ENCODE measurements around the gene OR10A3.

Gene OR10A3

DNA sequence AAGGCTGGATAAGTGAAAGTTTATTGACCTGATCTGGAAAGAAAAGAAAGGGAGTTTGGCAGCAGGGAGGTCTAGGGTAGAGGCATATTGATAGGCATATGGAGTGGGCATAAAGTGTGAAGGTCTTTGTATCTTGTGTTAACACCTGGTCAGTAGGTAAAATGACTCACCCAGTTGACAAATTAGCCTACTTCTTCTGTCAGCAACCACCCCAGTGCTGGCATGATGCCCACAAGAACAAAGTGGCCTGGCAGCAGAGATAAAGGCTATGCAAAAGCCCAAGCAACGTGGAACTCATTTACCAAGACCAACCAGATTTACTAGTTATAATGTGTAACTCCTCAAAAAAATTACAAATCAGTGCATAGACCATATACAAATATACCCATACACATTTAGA lies 4.9 kb downstream of the OR10A3 start:
- no peak for DNase-seq (ENCODE audit: low read depth)

DNA sequence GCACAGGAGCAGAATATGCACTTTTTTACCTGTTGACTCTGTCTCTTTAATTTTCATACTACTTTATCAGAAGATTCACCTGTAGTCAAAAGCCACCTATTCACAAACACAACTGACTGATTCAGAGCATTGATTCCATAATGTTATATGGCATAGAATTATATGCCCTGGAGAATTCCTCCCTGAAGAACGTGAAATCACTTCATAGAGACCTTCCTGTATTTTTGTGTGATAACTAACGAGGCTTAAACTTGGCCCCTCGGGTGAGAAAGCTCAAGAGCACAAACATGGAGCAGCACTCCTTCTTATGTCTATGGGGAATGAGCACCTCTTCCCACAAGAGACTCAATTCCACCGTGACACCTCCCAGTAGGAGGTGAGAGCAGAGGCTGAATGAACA lies 10.3 kb downstream of the OR10A3 start, which contains the start of gene OR10A6:
OR10A6 (minus strand) TSS at position 101 of the 400 bp plus-strand sequence. CDS start 2,606 bp downstream, outside the sequence.
- no peak for DNase-seq (ENCODE audit: low read depth)

DNA sequence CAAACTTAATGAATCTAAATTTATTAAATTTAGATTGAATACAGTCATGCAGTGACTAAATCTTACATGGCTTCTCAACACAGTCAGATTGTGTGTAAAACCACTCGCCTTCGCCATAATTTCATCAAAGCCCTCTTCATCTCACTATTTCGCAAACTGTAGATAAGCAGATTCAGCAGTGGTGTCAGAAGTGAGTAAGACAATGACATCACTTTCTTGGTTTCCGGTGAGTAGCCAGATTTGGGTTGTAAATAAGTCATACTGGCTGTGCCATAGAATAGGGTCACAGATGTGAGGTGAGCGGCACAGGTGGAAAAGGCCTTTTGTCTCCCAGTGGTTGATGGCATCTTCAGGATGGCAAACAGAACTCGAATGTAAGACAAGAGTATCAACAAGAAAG lies 13.9 kb downstream of the OR10A3 start:
- DNase-seq (ENCODE audit: low read depth), result no peak

DNA sequence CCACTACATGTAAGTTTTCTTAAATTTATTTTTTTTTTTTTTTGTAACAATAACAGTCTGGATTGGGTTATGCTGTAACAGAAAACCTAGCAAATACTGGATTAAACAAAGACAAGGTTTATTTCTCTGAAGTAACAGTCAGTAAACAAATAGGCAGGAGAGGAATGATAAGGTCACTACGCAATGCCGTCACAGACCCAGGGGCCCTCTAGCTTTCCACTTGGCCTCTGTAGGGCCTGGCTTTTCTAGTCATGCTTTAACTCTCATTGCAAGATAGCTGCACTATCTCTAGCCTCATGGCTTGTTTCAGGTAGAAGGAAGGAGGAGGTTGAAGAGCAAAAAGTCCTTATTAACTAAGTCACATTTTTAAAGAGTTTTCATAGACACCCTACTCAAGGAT lies 17.0 kb downstream of the OR10A3 start:
- DNase-seq (ENCODE audit: low read depth), result no peak

DNA sequence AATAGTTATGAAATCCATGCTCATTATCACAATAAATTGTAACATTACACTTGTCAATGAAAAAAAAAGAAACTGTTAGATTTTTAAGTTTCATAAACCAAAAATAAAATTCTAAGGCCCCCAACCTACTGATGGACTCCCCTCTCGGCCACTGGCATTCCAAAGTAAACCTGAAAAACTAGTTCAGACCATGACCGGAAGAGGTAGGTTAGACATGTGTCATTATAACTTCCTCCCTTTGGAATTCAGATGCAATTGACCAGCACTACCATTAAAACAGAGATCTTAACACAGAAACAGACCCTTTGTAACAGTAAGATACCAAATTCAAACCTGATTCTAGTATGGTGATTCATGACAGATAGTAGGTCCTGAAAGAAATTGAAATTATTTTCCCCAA lies 23.4 kb downstream of the OR10A3 start:
- DNase-seq (ENCODE audit: low read depth), result no peak

DNA sequence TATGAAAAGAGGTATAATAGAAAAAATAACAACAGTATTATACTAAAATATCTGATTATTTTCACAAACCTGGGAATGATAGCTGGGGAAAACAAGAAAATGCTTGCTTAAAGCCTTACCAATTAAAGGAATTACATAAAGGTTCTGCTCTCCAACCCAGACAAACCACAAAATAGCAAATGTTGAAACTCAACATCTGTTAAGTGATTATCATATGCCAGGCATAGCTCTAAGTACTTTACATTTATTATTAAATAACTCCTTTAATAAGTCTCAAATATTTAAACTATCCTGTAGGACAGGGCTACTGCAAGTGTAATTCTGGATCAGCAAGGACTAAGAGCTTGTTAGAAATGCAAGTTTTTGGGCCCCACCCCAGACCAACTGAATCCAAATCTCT lies 30.5 kb downstream of the OR10A3 start:
- DNase-seq (ENCODE audit: low read depth), result no peak

DNA sequence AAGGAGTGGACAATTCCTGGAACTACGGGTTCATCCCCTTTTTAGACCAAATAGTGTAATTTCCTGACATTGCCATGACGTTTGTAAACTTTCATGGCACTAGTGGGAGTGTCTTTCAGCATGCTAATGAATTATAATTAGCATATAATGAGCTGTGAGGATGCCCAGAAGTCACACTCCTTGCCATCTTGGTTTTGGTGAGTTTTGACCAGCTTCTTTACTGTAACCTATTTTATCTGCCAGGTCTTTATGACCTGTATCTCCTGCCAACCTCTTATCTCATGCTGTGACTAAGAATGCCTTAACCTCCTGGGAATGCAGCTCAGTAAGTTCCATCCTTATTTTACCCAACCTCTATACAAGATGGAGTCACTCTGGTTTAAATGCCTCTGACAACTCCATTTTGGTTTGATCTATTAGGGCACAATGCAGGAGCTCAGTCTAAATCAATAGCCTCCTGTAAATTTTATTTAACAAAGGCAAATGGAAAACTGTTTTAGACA lies 31.2 kb downstream of the OR10A3 start:
- no peak for DNase-seq (ENCODE audit: low read depth)

DNA sequence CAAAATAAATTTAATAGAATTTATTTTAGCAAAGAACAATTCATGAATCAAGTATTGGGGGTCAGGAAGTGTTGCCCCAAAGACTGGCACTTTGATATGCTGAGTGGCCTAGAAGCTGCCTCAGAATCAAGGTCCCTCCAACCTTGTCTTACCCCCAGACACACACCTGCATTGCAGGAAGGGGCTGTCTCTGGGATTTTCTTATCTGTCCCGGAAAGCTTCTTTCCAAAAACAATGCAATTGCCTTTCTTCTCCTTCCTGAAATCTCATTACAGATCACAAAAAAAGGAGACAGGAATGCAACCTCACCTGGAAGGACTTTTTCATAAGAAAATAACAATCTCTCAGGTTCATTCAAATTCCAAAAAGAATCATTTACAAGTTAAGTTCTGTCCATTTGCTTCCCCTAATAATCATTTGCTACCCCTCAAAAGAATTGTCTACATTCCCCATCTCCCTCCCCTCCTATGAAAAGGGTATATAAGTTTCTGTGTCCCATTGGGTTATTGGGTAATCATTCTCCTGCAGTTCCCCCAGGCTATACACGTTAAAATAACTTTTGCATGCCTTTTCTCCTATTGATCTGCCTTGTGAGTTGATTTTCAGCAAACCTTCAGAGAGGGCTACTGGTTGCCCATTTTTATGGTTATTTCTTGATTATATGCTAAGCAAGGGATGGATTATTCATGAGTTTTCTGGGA lies 31.8 kb downstream of the OR10A3 start:
- DNase-seq (ENCODE audit: low read depth), result no peak

DNA sequence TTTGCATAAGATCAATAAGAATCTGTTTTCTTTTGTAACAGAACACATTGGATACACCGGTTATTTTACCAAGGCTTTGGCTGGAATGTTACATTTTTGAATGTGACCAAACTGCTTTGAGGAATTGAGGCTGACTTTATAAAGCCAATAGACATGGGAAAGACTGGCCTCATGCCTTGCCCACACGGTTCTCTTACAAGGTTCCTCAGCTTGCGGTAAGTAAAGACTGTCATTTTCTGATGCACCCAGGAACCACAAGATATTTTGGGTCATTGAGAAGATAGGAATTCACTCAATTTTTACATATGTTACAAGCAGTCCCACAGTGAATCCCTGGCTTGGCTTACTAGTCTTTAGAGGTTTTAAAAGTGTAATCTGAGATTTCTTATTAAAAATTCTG lies 34.4 kb downstream of the OR10A3 start:
- DNase-seq (ENCODE audit: low read depth), result no peak

DNA sequence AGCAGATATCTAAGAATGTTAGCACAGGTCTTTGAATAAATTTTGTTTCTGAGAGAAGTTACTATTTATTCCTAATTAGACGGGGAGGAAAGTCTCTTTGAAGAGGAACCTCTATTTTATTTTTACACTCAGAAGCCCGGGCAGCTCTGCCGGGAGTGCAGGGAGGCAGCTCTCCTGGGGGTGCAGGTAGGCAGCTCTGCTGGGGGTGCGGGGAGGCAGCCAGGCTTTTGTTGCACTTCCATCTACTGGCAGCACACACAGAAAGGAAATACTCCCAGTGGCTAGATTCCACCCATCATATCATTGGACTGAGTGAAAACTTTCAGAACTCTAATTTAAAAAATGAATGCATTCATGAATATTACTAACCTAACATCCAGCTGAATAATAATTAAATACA lies 35.0 kb downstream of the OR10A3 start:
- no peak for DNase-seq (ENCODE audit: low read depth)

DNA sequence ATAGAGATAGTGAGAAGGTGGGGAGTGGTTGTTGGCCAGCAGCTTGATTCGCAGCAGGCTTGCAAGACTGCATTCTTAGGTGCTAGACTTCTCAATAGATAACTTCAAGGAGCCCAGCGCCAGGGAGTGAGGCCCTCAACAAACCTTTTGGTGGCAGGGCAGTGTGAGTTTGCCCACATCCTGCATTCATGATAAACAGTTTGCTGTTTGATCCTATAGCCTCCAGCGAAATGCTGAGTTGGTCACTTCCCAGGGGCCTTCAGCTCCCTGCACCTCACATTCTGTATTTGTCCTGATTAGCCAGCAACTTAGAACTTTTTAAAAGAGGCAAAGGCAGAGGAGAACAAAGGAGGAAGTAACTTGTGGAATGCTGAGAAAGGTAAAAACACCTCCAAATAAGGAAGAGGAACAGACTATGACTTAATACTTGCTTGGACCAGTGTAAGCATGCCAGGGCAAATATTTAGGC lies 35.5 kb downstream of the OR10A3 start:
- no peak for DNase-seq (ENCODE audit: low read depth)

DNA sequence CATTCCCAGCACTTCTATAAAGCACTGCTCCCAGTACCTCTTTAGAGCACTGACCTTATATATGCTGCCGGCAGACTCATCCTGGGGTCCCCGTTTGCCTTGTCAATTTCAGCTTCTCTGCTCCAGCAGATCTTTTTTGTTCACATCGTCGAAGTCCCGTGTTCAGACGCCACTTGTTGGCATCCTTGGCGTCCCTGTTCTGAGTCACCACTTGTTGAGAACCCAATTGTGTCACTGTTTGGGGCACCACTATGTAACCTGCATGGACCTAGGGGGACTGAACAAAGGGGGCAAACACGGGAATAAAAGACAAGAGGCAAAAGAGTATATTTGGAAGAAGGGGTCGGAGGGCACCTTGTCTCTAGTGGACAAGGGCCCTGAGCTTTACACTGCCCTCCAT lies 36.0 kb downstream of the OR10A3 start:
- DNase-seq (ENCODE audit: low read depth), result no peak

DNA sequence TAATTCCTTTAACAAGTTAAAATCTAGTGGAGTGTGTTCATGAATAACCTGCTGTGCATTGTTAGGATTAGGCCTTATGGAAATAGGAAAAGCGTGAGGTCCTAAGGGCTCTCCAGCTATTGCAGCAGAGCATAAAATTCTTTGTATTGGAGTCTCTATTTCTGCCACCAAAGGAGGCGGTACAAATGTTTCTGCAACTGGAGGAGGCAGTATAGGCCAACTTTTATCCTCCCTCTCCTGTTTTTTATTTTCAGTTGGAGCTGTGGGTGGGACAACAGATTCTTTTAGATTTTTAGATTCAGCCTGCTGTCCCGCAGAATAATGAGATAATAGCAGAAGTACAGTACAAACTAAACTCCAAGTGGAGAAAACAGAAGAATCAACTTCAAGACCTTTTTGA lies 36.6 kb downstream of the OR10A3 start:
- DNase-seq (ENCODE audit: low read depth), result no peak

DNA sequence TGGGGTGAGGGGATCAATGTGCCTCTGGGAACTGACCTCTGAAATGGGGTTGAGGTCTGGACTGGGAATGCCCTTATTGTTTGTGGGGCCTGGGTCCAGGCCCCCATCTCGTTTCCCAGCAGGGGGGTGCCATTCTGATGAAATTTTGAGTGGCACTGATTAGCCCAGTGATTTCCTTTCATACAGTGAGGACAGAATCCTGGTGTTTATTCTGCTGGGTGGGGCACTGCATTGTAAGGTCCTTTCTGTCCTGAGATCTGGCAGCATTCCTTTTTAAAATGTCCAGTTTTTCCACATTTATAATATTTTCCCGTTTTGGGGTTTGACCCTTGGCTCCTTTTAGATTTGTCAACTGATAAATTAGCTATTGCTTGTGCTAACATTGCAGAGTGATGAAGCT lies 37.6 kb downstream of the OR10A3 start:
- DNase-seq (ENCODE audit: low read depth), result no peak

DNA sequence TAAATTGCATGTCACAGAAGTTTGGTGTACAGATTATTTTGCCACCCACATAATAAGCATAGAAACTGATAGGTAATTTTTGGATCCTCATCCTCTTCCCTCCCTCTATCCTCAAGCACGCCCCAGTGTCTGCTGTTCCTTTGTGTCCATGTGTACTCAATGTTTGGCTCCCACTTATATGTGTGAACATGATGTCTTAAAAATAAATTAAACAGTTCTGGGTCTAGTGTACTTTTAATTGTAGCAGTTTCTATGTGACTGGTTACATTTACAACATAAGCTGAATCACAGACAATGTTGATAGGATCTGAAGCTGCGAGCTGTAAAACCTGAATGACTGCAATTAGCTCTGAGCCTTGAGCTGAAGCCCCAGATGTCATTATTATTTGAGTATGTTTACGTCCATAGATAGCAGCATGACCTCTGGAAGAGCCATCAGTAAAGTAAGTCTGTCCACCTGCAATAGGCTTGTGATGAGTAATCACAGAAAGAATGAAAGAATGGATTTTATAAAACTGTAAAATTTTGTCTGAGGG lies 40.1 kb downstream of the OR10A3 start:
- no peak for DNase-seq (ENCODE audit: low read depth)

DNA sequence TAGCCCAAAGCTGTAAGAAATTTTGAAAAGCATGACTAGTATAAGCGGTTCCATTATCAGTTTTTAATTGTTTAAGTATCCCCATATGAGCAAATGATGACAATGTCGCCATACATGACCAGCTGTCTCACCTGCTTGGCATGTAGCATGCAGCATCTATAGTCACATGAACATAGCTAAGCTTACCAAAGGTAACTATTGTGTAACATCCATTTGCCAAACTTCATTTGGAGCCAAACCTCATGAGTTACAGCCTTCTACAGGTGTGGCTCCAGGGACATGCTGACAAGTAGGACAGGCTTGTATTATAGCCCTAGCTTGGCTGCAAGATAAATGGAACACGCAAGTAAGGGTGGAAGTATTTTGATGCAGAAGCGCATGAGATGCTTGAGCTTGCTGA lies 40.8 kb downstream of the OR10A3 start:
- DNase-seq (ENCODE audit: low read depth), result no peak

DNA sequence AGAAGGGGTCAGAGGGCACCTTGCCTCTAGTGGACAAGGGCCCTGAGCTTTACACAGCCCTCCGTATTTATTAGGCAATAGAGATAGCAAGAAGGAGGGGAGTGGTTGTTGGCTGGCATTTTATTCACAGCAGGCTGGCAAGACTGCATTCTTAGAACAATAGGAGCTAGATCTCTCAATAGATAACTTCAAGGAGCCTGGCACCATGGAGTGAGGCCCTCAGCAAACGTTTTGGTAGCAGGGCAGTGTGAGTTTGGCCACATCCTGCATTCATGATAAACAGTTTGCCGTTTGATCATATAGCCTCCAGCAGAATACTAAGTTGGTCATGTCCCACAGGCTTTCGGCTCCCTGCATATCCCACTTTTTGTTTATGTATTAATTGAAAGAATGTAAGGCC lies 42.1 kb downstream of the OR10A3 start:
- DNase-seq (ENCODE audit: low read depth), result no peak

DNA sequence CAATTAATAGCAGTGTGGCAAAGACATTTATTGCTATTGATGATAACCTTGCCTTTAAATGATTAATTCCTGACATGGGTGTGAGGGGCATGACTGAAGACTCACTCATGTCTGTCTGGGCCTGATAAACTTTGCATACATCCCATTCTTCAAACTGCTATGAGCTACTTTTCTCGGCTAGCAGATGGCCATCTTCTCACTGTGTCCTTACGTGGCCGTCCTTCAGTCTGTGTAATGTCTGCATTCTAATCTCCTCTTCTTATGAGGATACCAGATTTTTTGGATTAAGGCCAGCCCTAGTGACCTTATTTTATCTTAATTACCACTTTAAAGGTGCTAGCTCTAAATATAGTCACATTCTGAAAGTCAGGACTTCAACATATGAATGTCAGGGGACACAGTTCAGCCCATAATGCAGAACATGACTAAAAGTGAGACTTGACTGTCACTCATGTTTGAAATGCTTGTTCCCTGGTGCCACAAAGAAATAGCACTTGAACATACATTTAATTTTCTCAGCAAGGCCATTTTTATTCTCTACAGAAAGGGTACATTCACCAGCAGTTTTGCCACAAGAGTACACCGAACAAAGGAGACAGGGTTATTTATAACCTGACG lies 42.7 kb downstream of the OR10A3 start:
- DNase-seq (ENCODE audit: low read depth), result no peak

DNA sequence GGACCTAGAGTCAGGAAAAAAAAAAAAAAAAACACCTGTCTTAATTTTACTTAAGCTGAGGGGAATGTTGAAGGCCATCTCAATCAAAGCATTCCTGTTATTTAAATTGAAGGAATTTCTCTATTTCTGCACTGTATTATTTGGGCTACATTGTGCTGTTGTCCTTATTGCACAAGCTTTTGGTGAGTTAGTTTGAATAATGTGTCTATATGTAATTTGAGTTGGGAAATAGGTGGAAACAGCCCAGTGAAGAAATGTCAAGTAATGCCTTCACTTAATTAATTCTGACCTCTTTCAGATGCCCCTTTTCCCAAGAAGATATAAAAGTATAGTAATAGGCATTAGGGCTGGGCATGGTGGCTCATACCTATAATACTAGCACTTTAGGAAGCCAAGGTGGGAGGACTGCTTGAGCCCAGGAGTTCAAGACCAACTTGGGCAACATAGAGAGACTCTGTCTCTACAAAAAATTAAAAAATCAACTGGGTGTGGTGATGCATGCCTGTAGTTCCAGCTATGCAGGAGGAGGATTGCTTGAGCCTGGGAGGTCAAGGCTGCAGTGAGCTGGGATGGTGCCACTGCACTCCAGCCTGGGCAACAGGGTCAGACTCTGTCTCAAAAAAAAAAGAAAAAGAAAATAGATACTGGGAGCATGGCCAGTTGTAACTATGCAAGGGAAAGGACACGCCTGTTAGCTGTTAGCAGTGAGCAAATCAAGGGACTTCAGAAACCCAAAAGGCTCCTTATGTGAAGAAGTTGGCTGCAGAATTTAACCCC lies 45.3 kb downstream of the OR10A3 start:
- DNase-seq (ENCODE audit: low read depth), result no peak

DNA sequence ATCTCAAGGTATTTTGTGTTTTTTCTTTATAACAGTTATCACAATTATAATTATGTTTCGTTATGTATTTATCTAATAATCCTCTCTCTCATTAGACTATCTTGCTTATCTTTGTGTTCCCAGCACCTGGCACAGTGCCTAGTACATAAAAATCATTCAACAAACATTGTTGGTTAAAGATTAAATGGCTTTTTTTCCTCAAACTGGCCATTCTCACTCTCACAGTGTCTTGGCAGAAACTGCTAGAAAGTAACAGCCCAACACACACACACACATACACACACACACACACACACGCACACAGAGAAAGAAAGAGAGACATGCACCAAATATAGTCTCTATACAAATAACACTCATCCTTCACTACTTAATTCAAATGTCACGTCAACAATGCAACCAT lies 47.3 kb downstream of the OR10A3 start:
- no peak for DNase-seq (ENCODE audit: low read depth)

DNA sequence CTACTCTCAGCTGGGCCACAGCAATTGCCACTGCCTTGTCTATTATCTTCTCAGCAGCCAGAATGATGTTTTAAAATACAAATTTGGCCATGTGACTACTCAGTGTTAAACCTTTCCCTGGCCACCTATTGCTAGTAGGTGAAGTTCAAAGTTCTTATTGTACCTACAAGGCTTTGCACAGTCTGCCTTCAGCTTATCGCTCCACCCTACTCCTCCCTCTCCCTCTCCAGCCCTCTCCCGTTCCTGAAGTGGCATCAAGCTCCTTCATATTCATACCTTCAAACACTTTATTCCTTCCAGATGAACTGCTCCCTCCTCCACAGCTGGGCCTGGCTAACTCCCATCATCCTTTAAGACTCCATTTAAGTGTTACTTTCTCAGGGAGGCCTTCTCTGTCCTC lies 47.7 kb downstream of the OR10A3 start:
- DNase-seq (ENCODE audit: low read depth), result no peak

DNA sequence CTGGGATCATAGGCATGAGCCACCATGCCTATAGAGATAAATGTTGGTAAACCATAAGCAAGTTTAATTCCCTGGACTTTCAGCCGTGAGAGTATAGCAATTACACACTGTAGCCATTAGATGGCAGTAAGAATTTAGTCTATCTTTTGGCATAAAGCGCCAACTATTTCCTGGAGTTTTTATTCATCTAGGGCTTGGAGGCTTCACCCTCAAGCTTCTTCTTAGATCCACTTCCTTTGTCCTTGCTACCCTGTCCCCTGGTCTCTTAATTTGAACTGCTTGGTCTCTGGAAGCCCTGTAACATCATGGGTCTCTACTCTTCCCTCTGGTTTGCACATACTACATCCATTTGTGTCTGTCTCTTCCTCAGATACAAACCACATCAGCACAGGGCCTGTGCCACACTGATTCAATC lies 48.7 kb downstream of the OR10A3 start:
- no peak for DNase-seq (ENCODE audit: low read depth)
